Measurements from ENCODE around the gene BACH2.

BACH2 gene

GRCh38 chr6:90195094-90195829 is 101.4 kb downstream of the BACH2 start:
- no peak for TF ChIP-seq CTCF (IDR thresholded peaks at IDR 0.05; ENCODE audit: low read depth, low read length, missing control alignments)
- no peak for DNase-seq (ENCODE audit: low read depth)
- no peak overlapping the region for H3K4me3 ChIP-seq (ENCODE audit: low read depth, low read length)

- DNase-seq (ENCODE audit: low read depth), result no peak
- TF ChIP-seq CTCF (IDR thresholded peaks at IDR 0.05; ENCODE audit: low read depth, low read length, missing control alignments), result no peak
- no peak overlapping the region for H3K4me3 ChIP-seq (ENCODE audit: low read depth, low read length)
Observed at GRCh38 chr6:90194371-90194841, 102.2 kb downstream of the BACH2 start.

DNA sequence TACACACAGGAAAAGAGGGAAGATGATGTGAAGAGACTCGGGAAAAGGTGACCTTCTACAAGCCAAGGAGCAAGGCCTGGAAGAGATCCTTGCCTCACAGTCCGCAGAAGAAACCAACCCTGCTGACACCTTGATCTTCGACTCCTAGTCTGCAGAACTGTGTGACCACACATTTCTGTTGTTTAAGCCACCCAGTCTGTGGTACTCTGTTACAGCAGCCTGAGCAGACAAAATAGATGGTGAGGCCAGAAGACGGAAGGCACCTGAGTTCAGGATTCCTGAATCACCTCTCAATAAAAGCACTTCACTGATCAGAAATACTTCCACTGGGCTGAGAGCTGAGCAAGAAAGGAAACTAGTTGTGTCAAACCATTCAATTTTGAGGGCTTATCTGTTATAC is 103.3 kb downstream of the BACH2 start:
- no peak overlapping the region for H3K4me3 ChIP-seq (ENCODE audit: low read depth, low read length)
- no peak for TF ChIP-seq CTCF (IDR thresholded peaks at IDR 0.05; ENCODE audit: low read depth, low read length, missing control alignments)
- DNase-seq (ENCODE audit: low read depth), result no peak

DNA sequence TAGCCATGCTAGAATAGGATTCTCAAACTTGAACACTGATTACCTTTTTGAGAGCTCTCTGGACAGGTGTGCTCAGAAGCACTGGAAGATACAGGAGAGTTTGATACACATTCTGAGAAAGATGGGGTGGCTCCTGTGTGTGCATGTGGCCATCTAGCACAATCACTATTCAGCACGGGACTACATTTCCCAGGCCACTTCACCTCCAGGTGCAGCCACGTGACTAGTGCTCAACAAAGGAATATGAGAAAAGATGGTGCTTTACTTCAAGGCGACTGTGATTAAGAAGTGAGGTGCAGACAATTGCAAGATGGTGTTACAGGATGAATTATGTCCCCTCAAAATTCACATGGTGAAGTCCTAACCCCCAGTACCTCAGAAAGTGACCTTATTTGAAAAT is 103.8 kb downstream of the BACH2 start:
- no peak overlapping the region for H3K4me3 ChIP-seq (ENCODE audit: low read depth, low read length)
- no peak for DNase-seq (ENCODE audit: low read depth)
- TF ChIP-seq CTCF (IDR thresholded peaks at IDR 0.05; ENCODE audit: low read depth, low read length, missing control alignments), result no peak

GRCh38 chr6:90190752-90191395 is 105.8 kb downstream of the BACH2 start:
- no peak overlapping the region for H3K4me3 ChIP-seq (ENCODE audit: low read depth, low read length)
- no peak for DNase-seq (ENCODE audit: low read depth)
- no peak for TF ChIP-seq CTCF (IDR thresholded peaks at IDR 0.05; ENCODE audit: low read depth, low read length, missing control alignments)

DNA sequence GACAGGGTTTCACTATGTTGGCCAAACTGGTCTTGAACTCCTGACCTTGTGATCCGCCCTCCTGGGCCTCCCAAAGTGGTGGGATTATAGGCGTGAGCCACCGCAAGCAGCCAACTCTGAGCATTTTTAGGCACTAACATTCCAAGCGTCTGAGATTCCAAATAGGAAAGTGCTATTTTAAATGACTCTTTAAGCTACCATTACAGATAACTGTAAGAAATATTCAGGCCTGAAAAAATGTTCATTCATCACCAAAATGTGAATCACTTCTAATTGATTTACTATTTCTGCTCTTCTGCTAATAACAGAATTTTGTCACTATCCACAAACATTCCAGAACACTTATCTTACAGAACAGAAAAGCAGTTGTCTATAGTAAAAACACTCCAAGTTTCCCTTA is 106.5 kb downstream of the BACH2 start:
- no peak overlapping the region for H3K4me3 ChIP-seq (ENCODE audit: low read depth, low read length)
- no peak for DNase-seq (ENCODE audit: low read depth)
- no peak for TF ChIP-seq CTCF (IDR thresholded peaks at IDR 0.05; ENCODE audit: low read depth, low read length, missing control alignments)
